Measurements from ENCODE around the gene TPRG1. TPM values are rescaled to one million over a fixed set of nuclear protein-coding genes. Genes with fewer than 3 reads are reported as not detected.

TPRG1 gene
- total and polyA plus RNA-seq, 2 donors (not counting 3 experiments of a cell fraction or from before 2014, with no cell fraction given), result 0.30 TPM; not detected in 1

GRCh38 chr3:189192725-189193124 lies 21.0 kb downstream of the TPRG1 start:
- Histone ChIP-seq H3K9me3 (replicated peaks; ENCODE audit: control insufficient read depth, insufficient read depth, low read length) (no peaks in the 10 kb centered on the region), H3K79me2 (ENCODE audit: control insufficient read depth, insufficient read depth, low read length) (no peaks in the 10 kb centered on the region), H4K20me1 (replicated peaks; ENCODE audit: control insufficient read depth, extremely low read depth, insufficient read depth, low read length) (no peaks in the 10 kb centered on the region), H3K27ac (ENCODE audit: insufficient read depth, low read depth, low read length) (no peak overlapping the region), H3K9me1 (replicated peaks; ENCODE audit: control insufficient read depth, extremely low read depth, insufficient read depth, low read length) (no peaks in the 10 kb centered on the region), H2AFZ (ENCODE audit: low read depth, low read length) (no peak overlapping the region), H3K27me3 (ENCODE audit: control insufficient read depth in 2 of 2, insufficient read depth in 2 of 2, low read length in 2 of 2) (no peaks in the 10 kb centered on the region), H3K36me3 (ENCODE audit: control insufficient read depth in 2 of 2, extremely low read depth in 1 of 2, insufficient read depth in 2 of 2, low read length in 2 of 2) (no peaks in the 10 kb centered on the region), H3K4me2 (ENCODE audit: insufficient read depth, low read length) (no peak overlapping the region), H3K9ac (replicated peaks; ENCODE audit: extremely low read depth, insufficient read depth, low read length) (no peak overlapping the region), H3K4me3 (replicated peaks in 1 of 3; ENCODE audit: insufficient read depth in 1 of 3, low read depth in 1 of 3, low read length in 3 of 3) (no peak overlapping the region), H3K4me1 (ENCODE audit: control insufficient read depth, extremely low read depth, insufficient read depth, low read length) (no peaks in the 10 kb centered on the region)
- intact Hi-C loops (cut with micrococcal nuclease), result no loop called here
- CTCF ChIA-PET, result no interaction called here
- DNase-seq (ENCODE audit: low read depth, low spot score) (no peak), FAIRE-seq (no peak)
- dilution Hi-C loops (cut with MboI; ENCODE audit: extremely low pct_ligation_motif_present, low sequenced_read_pairs), result no loop called here
- TF ChIP-seq FOS (IDR thresholded peaks at IDR 0.05; ENCODE audit: borderline replicate concordance, insufficient read depth, low read length) (no peak), JUN (IDR thresholded peaks at IDR 0.05; ENCODE audit: borderline replicate concordance, insufficient read depth, insufficient read length, low read depth) (no peak), MAX (IDR thresholded peaks at IDR 0.05; ENCODE audit: insufficient read depth, insufficient read length) (no peak), CTCF (IDR thresholded peaks at IDR 0.05; ENCODE audit: extremely low read depth in 1 of 2, insufficient read depth in 1 of 2, low read depth in 1 of 2, low read length in 2 of 2) (no peak), EZH2 (IDR thresholded peaks at IDR 0.05; ENCODE audit: borderline replicate concordance, low read depth, low read length, severe bottlenecking) (no peak), MYC (IDR thresholded peaks at IDR 0.05; ENCODE audit: low read depth, low read length) (no peak), POLR2AphosphoS5 (IDR thresholded peaks at IDR 0.05; ENCODE audit: insufficient read depth, low read depth, low read length) (no peak), POLR2A (IDR thresholded peaks at IDR 0.05; ENCODE audit: low read depth, low read length) (no peak), GATA2 (IDR thresholded peaks at IDR 0.05; ENCODE audit: insufficient read depth, insufficient read length, low read depth, low read length) (no peak)
- POLR2A ChIA-PET, result no interaction called here
- no TSS peak for BruUV-seq (replicated peaks)

Measured in endothelial cell of umbilical vein (primary cell).